ENCODE measurements around the gene MYO1E. TPM values are rescaled to one million over a fixed set of nuclear protein-coding genes. Genes with fewer than 3 reads are reported as not detected.

MYO1E gene
- total and polyA plus RNA-seq, 2 of the 4 experiments (the other 2 are of a cell fraction) = 13.4 to 37.3 TPM

DNA sequence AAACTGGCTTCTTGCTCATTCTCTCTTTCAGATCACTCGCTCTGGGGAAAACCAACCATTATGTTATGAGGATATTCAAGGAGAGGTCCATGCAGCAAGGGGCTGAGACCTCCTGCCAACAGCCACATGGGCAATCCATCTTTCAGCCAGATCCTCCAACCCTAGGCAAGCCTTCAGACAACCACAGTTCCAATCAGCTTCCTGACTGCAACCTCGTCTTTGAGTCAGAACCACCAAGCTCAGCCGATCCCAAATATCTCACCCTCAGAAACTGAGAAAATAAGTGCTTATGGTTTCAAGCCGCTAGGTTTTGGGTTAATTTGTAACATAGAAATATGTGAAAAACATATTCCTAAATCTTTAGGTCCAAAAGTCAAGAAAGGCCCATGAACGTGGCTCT is 155.8 kb downstream of the MYO1E start:
- TF ChIP-seq RCOR1 (IDR thresholded peaks at IDR 0.05; ENCODE audit: insufficient replicate concordance, low read length) = no peak
- no peak for TF ChIP-seq NFE2L2 (IDR thresholded peaks at IDR 0.05; ENCODE audit: low read depth, low read length)
- TF ChIP-seq RFX5 (IDR thresholded peaks at IDR 0.05; ENCODE audit: low read depth, low read length) = no peak
- TF ChIP-seq RAD21 (IDR thresholded peaks at IDR 0.05; ENCODE audit: low read length) = no peak
- TF ChIP-seq CEBPB (IDR thresholded peaks at IDR 0.05; ENCODE audit: low read depth, low read length) = no peak
- no peak for TF ChIP-seq MAZ (IDR thresholded peaks at IDR 0.05; ENCODE audit: borderline replicate concordance, low read depth, low read length)
- no peak for TF ChIP-seq POLR2A (IDR thresholded peaks at IDR 0.05; ENCODE audit: low read depth, low read length)
- TF ChIP-seq FOS (IDR thresholded peaks at IDR 0.05; ENCODE audit: low read depth, low read length) = no peak
- TF ChIP-seq CHD1 (IDR thresholded peaks at IDR 0.05; ENCODE audit: low read depth, low read length) = no peak
- no peak for TF ChIP-seq SMC3 (IDR thresholded peaks at IDR 0.05; ENCODE audit: low read depth, low read length)
- no peak for TF ChIP-seq BHLHE40 (IDR thresholded peaks at IDR 0.05; ENCODE audit: low read depth, low read length)
- TF ChIP-seq, protein P1, sequence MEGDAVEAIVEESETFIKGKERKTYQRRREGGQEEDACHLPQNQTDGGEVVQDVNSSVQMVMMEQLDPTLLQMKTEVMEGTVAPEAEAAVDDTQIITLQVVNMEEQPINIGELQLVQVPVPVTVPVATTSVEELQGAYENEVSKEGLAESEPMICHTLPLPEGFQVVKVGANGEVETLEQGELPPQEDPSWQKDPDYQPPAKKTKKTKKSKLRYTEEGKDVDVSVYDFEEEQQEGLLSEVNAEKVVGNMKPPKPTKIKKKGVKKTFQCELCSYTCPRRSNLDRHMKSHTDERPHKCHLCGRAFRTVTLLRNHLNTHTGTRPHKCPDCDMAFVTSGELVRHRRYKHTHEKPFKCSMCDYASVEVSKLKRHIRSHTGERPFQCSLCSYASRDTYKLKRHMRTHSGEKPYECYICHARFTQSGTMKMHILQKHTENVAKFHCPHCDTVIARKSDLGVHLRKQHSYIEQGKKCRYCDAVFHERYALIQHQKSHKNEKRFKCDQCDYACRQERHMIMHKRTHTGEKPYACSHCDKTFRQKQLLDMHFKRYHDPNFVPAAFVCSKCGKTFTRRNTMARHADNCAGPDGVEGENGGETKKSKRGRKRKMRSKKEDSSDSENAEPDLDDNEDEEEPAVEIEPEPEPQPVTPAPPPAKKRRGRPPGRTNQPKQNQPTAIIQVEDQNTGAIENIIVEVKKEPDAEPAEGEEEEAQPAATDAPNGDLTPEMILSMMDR (conservative IDR thresholded peaks at IDR 0.05; ENCODE audit: low read depth, low read length) = no peak
- no peak for TF ChIP-seq MXI1 (IDR thresholded peaks at IDR 0.05; ENCODE audit: borderline replicate concordance, low read depth, low read length)
- TF ChIP-seq, protein P2, sequence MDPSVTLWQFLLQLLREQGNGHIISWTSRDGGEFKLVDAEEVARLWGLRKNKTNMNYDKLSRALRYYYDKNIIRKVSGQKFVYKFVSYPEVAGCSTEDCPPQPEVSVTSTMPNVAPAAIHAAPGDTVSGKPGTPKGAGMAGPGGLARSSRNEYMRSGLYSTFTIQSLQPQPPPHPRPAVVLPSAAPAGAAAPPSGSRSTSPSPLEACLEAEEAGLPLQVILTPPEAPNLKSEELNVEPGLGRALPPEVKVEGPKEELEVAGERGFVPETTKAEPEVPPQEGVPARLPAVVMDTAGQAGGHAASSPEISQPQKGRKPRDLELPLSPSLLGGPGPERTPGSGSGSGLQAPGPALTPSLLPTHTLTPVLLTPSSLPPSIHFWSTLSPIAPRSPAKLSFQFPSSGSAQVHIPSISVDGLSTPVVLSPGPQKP (IDR thresholded peaks at IDR 0.05; ENCODE audit: borderline replicate concordance, low read depth, low read length) = no peak
- TF ChIP-seq, protein P3, sequence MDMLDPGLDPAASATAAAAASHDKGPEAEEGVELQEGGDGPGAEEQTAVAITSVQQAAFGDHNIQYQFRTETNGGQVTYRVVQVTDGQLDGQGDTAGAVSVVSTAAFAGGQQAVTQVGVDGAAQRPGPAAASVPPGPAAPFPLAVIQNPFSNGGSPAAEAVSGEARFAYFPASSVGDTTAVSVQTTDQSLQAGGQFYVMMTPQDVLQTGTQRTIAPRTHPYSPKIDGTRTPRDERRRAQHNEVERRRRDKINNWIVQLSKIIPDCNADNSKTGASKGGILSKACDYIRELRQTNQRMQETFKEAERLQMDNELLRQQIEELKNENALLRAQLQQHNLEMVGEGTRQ (IDR thresholded peaks at IDR 0.05; ENCODE audit: low read depth, low read length) = no peak
- no peak for TF ChIP-seq MAFK (IDR thresholded peaks at IDR 0.05; ENCODE audit: low read depth, low read length)
- Histone ChIP-seq H3K23ac (ENCODE audit: low read depth, low read length) (no peak overlapping the region), H3K9me1 (ENCODE audit: insufficient read depth, low read length) (peaks cover 6% of the 10 kb centered on the region; the same call in 1 of the 2 replicates), H3K18ac (ENCODE audit: low read depth, low read length) (no peak overlapping the region), H3K27me3 (ENCODE audit: control insufficient read depth, insufficient read depth, low read length) (no peaks in the 10 kb centered on the region), H4K5ac (ENCODE audit: low read depth, low read length) (no peak overlapping the region), H3K4me3 (ENCODE audit: insufficient read depth, low read depth, low read length) (no peak overlapping the region), H4K91ac (ENCODE audit: insufficient read depth, low read depth, low read length) (no peak overlapping the region), H3K4me2 (ENCODE audit: low read depth, low read length) (no peak overlapping the region), H2BK120ac (ENCODE audit: low read depth, low read length) (no peak overlapping the region), H3K4me1 (ENCODE audit: control insufficient read depth, insufficient read depth, low read length) (no peaks in the 10 kb centered on the region), H3K14ac (replicated peaks; ENCODE audit: low read depth, low read length) (no peak overlapping the region), H2BK20ac (ENCODE audit: low read depth, low read length) (no peak overlapping the region), H3K9ac (ENCODE audit: low read depth, low read length) (no peak overlapping the region), H2AK9ac (replicated peaks; ENCODE audit: low read depth, low read length, poor library complexity) (no peak overlapping the region), H3K36me3 (ENCODE audit: control insufficient read depth, insufficient read depth, low read length) (peaks cover 9% of the 10 kb centered on the region), H2BK15ac (ENCODE audit: low read depth, low read length) (no peak overlapping the region), H3K4ac (ENCODE audit: low read depth, low read length) (no peak overlapping the region), H4K8ac (ENCODE audit: low read depth in 2 of 2, low read length in 2 of 2) (no peak overlapping the region), H2AK5ac (ENCODE audit: low read depth, low read length) (no peak overlapping the region), H4K20me1 (ENCODE audit: insufficient read depth, low read length) (no peaks in the 10 kb centered on the region), H3K27ac (ENCODE audit: insufficient read depth, low read length) (no peak overlapping the region), H3K79me1 (ENCODE audit: low read depth in 1 of 2, low read length in 2 of 2) (peaks cover 5 to 6% of the 10 kb centered on the region in 2 experiments; a peak in 2 of 4 replicates), H3K56ac (ENCODE audit: extremely low read depth, insufficient read depth, low read length) (no peak overlapping the region), H2AFZ (replicated peaks; ENCODE audit: low read length, poor library complexity) (no peak overlapping the region), H3K9me3 (ENCODE audit: control insufficient read depth, insufficient read depth, low read length) (no peaks in the 10 kb centered on the region), H2BK5ac (ENCODE audit: low read depth, low read length, poor library complexity, severe bottlenecking) (no peak overlapping the region)
- dilution Hi-C loops (cut with HindIII; ENCODE audit: low sequenced_read_pairs, unreplicated experiment) (no loop called here), in situ Hi-C loops (cut with MboI; ENCODE audit: low sequenced_read_pairs) (no loop called here), intact Hi-C loops (cut with micrococcal nuclease) (no loop called here)
- CTCF ChIA-PET = no interaction called here
- ATAC-seq (ENCODE audit: low read depth) = no peak
- no TSS peak for BruUV-seq (replicated peaks)
- no peak for DNase-seq
- WGBS, 2 experiments (ENCODE audit: extremely low coverage in 2 of 2, insufficient read length in 1 of 2) = no CpG with 5 or more reads among the region's 5 CpGs
- POLR2A ChIA-PET (ENCODE audit: unreplicated experiment) = no interaction called here

All from IMR-90 (cell line).